A549 (cell line): ENCODE measurements around the gene PDHX. TPM values are rescaled to one million over a fixed set of nuclear protein-coding genes. Genes with fewer than 3 reads are reported as not detected.

ENCODE experiments used
- ATAC-seq, 2 experiments: fragments of 200-7000 bp in 1 of 2; fragments of >200 bp in 1 of 2; cut with Nextera tagmentation in 1 of 2; cut with Tn5 transposase in 1 of 2; 3 replicates each; pipeline versions ENCODE4 v1.8.0 to v1.9.1; 2018 to 2020; ENCODE audit warnings: mild to moderate bottlenecking in 1 of 2, moderate library complexity in 1 of 2
- CTCF ChIA-PET: fragments of 300-600 bp; sonication (Branson Sonifier 250); formaldehyde crosslinking; extraction: SDS; loops from one replicate; lab custom pipeline; 2021; ENCODE audit warnings: antibody characterized with exemption, inconsistent platforms; lab: Yijun Ruan, JAX
- POLR2A ChIA-PET: fragments of 350-600 bp; formaldehyde crosslinking; extraction: SDS; loops from one replicate; lab custom pipeline; 2021; ENCODE audit warnings: antibody characterized with exemption, inconsistent platforms; lab: Yijun Ruan, JAX
- DNase-seq, 2 experiments: peaks; one replicate each; pipeline versions ENCODE4 v3.0.0 to v3.0.0-alpha.2; 2011 to 2016; ENCODE audit warnings: low read depth in 1 of 2, low spot score in 1 of 2
- FAIRE-seq: peaks from 2 replicates; lab custom pipeline; 2011; peaks lifted over from hg19 to GRCh38; lab: Jason Lieb, UNC
- H3K27ac ChIP-seq, 2 experiments: fragments of >200 bp; sonication (Bioruptor Twin); formaldehyde crosslinking; 3 replicates each; pipeline ENCODE4 v1.5.1; 2016 to 2017
- H3K4me1 ChIP-seq: fragments of >200 bp; sonication (Bioruptor Twin); formaldehyde crosslinking; 3 replicates; pipeline ENCODE4 v1.6.1; 2016
- H3K4me2 ChIP-seq: fragments of >200 bp; sonication (Bioruptor Twin); formaldehyde crosslinking; 3 replicates; pipeline ENCODE4 v1.6.1; 2016
- H3K4me3 ChIP-seq: fragments of >200 bp; sonication (Bioruptor Twin); formaldehyde crosslinking; 3 replicates; pipeline ENCODE4 v1.5.1; 2016
- H3K9me3 ChIP-seq: fragments of >200 bp; sonication (Bioruptor Twin); formaldehyde crosslinking; 3 replicates; pipeline ENCODE4 v1.6.1; 2016
- BCL3 ChIP-seq: fragments of >200 bp; sonication (Bioruptor Twin); formaldehyde crosslinking; IDR thresholded peaks from 3 replicates; pipeline ENCODE4 v1.6.1; 2016
- CBX8 ChIP-seq: fragments of 200-600 bp; sonication (generic); IDR thresholded peaks from 2 replicates; pipeline ENCODE4 v1.6.1; 2016
- CHD4 ChIP-seq: fragments of 200-600 bp; sonication (generic); IDR thresholded peaks from 2 replicates; pipeline ENCODE4 v1.6.1; 2016; ENCODE audit warnings: antibody characterized with exemption, mild to moderate bottlenecking, borderline replicate concordance
- EHMT2 ChIP-seq: fragments of 200-600 bp; sonication (generic); IDR thresholded peaks from 2 replicates; pipeline ENCODE4 v1.6.1; 2016; ENCODE audit warnings: antibody characterized with exemption, low read depth, mild to moderate bottlenecking, moderate library complexity
- ELK1 ChIP-seq: fragments of 150-350 bp; IDR thresholded peaks from 2 replicates; pipeline ENCODE4 v1.6.1; 2014; ENCODE audit warnings: low read depth, mild to moderate bottlenecking, low read length
- FOSB ChIP-seq: fragments of 250-450 bp; sonication (Bioruptor Pico); IDR thresholded peaks from 2 replicates; pipeline ENCODE4 v1.5.0; 2020; ENCODE audit warnings: mild to moderate bottlenecking, moderate library complexity
- FOXS1 ChIP-seq: fragments of 250-450 bp; sonication (Bioruptor Pico); IDR thresholded peaks from 2 replicates; pipeline ENCODE4 v1.5.0; 2020; ENCODE audit warnings: mild to moderate bottlenecking, moderate library complexity
- GATA3 ChIP-seq: IDR thresholded peaks from 2 replicates; pipeline ENCODE4 v1.6.1; 2012; ENCODE audit warnings: borderline replicate concordance
- HES2 ChIP-seq: fragments of >200 bp; sonication (Bioruptor Twin); formaldehyde crosslinking; IDR thresholded peaks from 2 replicates; pipeline ENCODE4 v1.6.1; 2016
- HEYL ChIP-seq: fragments of 250-450 bp; sonication (Bioruptor Pico); IDR thresholded peaks from 2 replicates; pipeline ENCODE4 v1.8.0; 2021; ENCODE audit warnings: mild to moderate bottlenecking, moderate library complexity
- HMGXB4 ChIP-seq: fragments of 250-450 bp; sonication (Bioruptor Pico); IDR thresholded peaks from 2 replicates; pipeline ENCODE4 v1.5.0; 2021; ENCODE audit warnings: mild to moderate bottlenecking, moderate library complexity, borderline replicate concordance
- HOXB13 ChIP-seq: fragments of 250-450 bp; sonication (Bioruptor Pico); IDR thresholded peaks from 2 replicates; pipeline ENCODE4 v1.5.0; 2020; ENCODE audit warnings: low read depth, mild to moderate bottlenecking, moderate library complexity
- HOXB5 ChIP-seq: fragments of 250-450 bp; sonication (Bioruptor Pico); IDR thresholded peaks from 2 replicates; pipeline ENCODE4 v1.5.0; 2020; ENCODE audit warnings: mild to moderate bottlenecking, moderate library complexity
- JUN ChIP-seq, 2 experiments: fragments of >200 bp; sonication (Bioruptor Twin); formaldehyde crosslinking; IDR thresholded peaks; 2 replicates in 1 of 2; 3 replicates in 1 of 2; pipeline ENCODE4 v1.6.1; 2016 to 2017
- MAZ ChIP-seq: fragments of 150-350 bp; IDR thresholded peaks from 2 replicates; pipeline ENCODE4 v1.6.1; 2014; ENCODE audit warnings: antibody characterized with exemption, low read depth, low read length, borderline replicate concordance
- NFE2L2 ChIP-seq: fragments of 150-350 bp; conservative IDR thresholded peaks from 2 replicates; pipeline ENCODE4 v1.6.1; 2014; ENCODE audit warnings: low read length
- NPAS2 ChIP-seq: fragments of 250-450 bp; sonication (Bioruptor Pico); IDR thresholded peaks from 2 replicates; pipeline ENCODE4 v1.8.0; 2022; ENCODE audit warnings: mild to moderate bottlenecking, moderate library complexity, borderline replicate concordance
- NR3C1 ChIP-seq: fragments of >200 bp; sonication (Bioruptor Twin); formaldehyde crosslinking; IDR thresholded peaks from 3 replicates; pipeline ENCODE4 v1.6.1; 2017
- PBX3 ChIP-seq: IDR thresholded peaks from 2 replicates; pipeline ENCODE4 v1.6.1; 2012
- POLR2A ChIP-seq: IDR thresholded peaks from 2 replicates; pipeline ENCODE4 v1.6.1; 2012; ENCODE audit warnings: mild to moderate bottlenecking, low read length
- RAD21 ChIP-seq, 2 experiments: fragments of >200 bp in 1 of 2; sonication (Bioruptor Twin) in 1 of 2; formaldehyde crosslinking in 1 of 2; IDR thresholded peaks in 1 of 2; conservative IDR thresholded peaks in 1 of 2; 2 replicates in 1 of 2; 3 replicates in 1 of 2; pipeline ENCODE4 v1.6.1; 2012 to 2018; ENCODE audit warnings: inconsistent platforms in 1 of 2
- RARB ChIP-seq: fragments of 250-450 bp; sonication (Bioruptor Pico); IDR thresholded peaks from 2 replicates; pipeline ENCODE4 v1.8.0; 2021; ENCODE audit warnings: mild to moderate bottlenecking, moderate library complexity
- REST ChIP-seq: fragments of 200-600 bp; sonication (generic); IDR thresholded peaks from 2 replicates; pipeline ENCODE4 v1.6.1; 2016; ENCODE audit warnings: antibody characterized with exemption, mild to moderate bottlenecking, moderate library complexity
- SREBF2 ChIP-seq: fragments of 450-650 bp; IDR thresholded peaks from 2 replicates; pipeline ENCODE4 v1.6.1; 2014; ENCODE audit warnings: mild to moderate bottlenecking, moderate library complexity
- TFCP2L1 ChIP-seq: fragments of 250-450 bp; sonication (Bioruptor Pico); IDR thresholded peaks from 2 replicates; pipeline ENCODE4 v1.5.0; 2021; ENCODE audit warnings: mild to moderate bottlenecking
- WGBS: methylation state at CpG from one replicate; pipeline ENCODE4 v1.1.6; 2017; ENCODE audit errors: missing lambda C conversion rate; 5-methylcytosine and 5-hydroxymethylcytosine counted together
- polyA plus RNA-seq, 4 experiments: library from polyadenylated mRNA; depleted of rRNA in 3 of 4; stranded (reverse); fragments of >200 nt; fragmentation: RNase III in 1 of 4; extraction: RNeasy Plus Mini Kit Qiagen cat#74134 plus additional on column Dnase treatment in 1 of 4; gene quantifications; 2 replicates in 3 of 4; 3 replicates in 1 of 4; pipeline ENCODE4 v1.2.3, GENCODE V29; 2011 to 2017

The PDHX gene
- polyA plus RNA-seq, 2 of the 4 experiments (the other 2 are of a cell fraction): 46.5 to 87.4 TPM

- TF ChIP-seq REST (no peak), HEYL (CRISPR knock-in tag) (no peak), EHMT2 (no peak), RARB (no peak), CHD4 (no peak), NR3C1 (no peak), HOXB13 (CRISPR knock-in tag) (no peak), FOXS1 (CRISPR knock-in tag) (no peak), GATA3 (no peak), SREBF2 (no peak)
- TF ChIP-seq, all 56 proteins: peak for 0
Measured at GRCh38 chr11:35036639-35037038, 120.2 kb downstream of the PDHX start (continued).

GRCh38 chr11:35038211-35038928 lies 122.0 kb downstream of the PDHX start:
- Histone ChIP-seq H3K27ac (peak overlapping the region in 1 of 2 experiments; percentile 5; a peak in 1 of 6 replicates), H3K4me1 (peaks cover 19% of the 10 kb centered on the region), H3K4me3 (no peak overlapping the region), H3K4me2 (no peak overlapping the region), H3K9me3 (no peaks in the 10 kb centered on the region)
- ChIA-PET CTCF (no interaction called here), POLR2A (no interaction called here)
- TF ChIP-seq POLR2A: no peak
- no peak for TF ChIP-seq MAZ
- TF ChIP-seq CHD4: no peak
- no peak for TF ChIP-seq BCL3
- no peak for TF ChIP-seq ELK1
- TF ChIP-seq JUN (IDR thresholded peaks at IDR 0.05): no peak
- TF ChIP-seq TFCP2L1 (CRISPR knock-in tag): no peak
- no peak for TF ChIP-seq NPAS2 (CRISPR knock-in tag)
- FAIRE-seq (no peak), ATAC-seq (no peak), DNase-seq (no peak)
- 74% methylated on average over 5 of the region's 5 CpGs for WGBS

- WGBS: 86% methylated on average over 3 of the region's 3 CpGs
- Histone ChIP-seq H3K4me2 (no peak overlapping the region), H3K27ac (peak overlapping the region in 1 of 2 experiments; percentile 37; a peak in 1 of 6 replicates), H3K4me1 (peaks cover 19% of the 10 kb centered on the region), H3K9me3 (no peaks in the 10 kb centered on the region), H3K4me3 (no peak overlapping the region)
- ChIA-PET POLR2A (no interaction called here), CTCF (no interaction called here)
- no peak for FAIRE-seq
- ATAC-seq: no peak
- DNase-seq: no peak
- TF ChIP-seq POLR2A (no peak), HES2 (no peak), CBX8 (no peak), HOXB5 (no peak), HOXB13 (CRISPR knock-in tag) (no peak), FOSB (no peak), JUN (IDR thresholded peaks at IDR 0.05) (no peak), SREBF2 (no peak), PBX3 (no peak), HMGXB4 (CRISPR knock-in tag) (no peak), EHMT2 (no peak), NFE2L2 (no peak), NPAS2 (CRISPR knock-in tag) (no peak), RAD21 (conservative IDR thresholded peaks at IDR 0.05 in 1 of 2, IDR thresholded peaks at IDR 0.05 in 1 of 2) (no peak)
Measured at GRCh38 chr11:35039076-35039475, 122.7 kb downstream of the PDHX start.
